Measurements from ENCODE around the gene SLFN11.
"Not testable (repeated sequence)": the region's sequence is repeated elsewhere in the genome, so short reads cannot be mapped to it uniquely, and the experiment has no call there.

SLFN11 gene, protein sequence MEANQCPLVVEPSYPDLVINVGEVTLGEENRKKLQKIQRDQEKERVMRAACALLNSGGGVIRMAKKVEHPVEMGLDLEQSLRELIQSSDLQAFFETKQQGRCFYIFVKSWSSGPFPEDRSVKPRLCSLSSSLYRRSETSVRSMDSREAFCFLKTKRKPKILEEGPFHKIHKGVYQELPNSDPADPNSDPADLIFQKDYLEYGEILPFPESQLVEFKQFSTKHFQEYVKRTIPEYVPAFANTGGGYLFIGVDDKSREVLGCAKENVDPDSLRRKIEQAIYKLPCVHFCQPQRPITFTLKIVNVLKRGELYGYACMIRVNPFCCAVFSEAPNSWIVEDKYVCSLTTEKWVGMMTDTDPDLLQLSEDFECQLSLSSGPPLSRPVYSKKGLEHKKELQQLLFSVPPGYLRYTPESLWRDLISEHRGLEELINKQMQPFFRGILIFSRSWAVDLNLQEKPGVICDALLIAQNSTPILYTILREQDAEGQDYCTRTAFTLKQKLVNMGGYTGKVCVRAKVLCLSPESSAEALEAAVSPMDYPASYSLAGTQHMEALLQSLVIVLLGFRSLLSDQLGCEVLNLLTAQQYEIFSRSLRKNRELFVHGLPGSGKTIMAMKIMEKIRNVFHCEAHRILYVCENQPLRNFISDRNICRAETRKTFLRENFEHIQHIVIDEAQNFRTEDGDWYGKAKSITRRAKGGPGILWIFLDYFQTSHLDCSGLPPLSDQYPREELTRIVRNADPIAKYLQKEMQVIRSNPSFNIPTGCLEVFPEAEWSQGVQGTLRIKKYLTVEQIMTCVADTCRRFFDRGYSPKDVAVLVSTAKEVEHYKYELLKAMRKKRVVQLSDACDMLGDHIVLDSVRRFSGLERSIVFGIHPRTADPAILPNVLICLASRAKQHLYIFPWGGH

DNA sequence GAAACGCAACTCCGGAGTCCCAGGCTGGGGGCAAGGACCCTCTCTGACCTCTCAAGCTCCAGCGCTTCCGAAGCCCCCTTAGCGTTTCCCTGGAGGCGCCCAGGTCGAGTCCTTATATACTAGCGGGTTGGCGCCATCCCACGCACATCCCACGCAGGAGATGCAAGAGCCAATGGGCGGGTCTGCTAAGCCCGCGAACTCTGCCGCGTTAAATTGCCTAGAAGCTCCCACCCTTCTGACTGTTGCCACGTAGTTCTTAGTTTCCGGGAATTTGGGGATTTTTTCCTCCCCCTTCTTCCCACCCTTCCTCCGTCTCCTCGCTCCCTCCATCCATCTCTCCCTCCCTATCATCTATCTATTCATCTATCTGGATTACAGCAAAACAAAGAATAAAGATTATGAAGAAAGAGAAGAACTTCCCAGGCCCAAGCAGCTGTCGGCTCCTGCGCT lies at the start of gene SLFN11:
SLFN11 (minus strand) TSS at position 88 of the 450 bp plus-strand sequence. CDS start 9,814 bp downstream, outside the sequence.
- peak; percentile 73 for DNase-seq (ENCODE audit: low spot score)

DNA sequence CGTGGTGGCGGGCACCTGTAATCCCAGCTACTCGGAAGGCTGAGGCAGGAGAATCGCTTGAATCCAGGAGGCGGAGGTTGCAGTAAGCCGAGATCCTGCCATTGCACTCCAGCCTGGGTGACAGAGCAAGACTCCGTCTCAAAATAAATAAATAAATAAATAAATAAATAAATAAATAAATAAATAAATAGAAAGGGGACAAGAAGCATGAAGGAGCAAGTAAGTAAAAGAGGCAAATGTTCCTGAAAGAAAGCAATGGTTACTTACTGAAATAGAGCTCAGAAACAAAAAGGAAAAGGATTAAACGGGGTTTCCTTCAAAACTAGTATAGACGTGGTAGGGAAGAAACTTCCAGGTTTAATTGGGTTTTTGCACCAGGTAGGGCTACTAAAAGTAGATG lies 47.6 kb upstream of the SLFN11 start:
- DNase-seq (ENCODE audit: low spot score), result not testable (repeated sequence)

DNA sequence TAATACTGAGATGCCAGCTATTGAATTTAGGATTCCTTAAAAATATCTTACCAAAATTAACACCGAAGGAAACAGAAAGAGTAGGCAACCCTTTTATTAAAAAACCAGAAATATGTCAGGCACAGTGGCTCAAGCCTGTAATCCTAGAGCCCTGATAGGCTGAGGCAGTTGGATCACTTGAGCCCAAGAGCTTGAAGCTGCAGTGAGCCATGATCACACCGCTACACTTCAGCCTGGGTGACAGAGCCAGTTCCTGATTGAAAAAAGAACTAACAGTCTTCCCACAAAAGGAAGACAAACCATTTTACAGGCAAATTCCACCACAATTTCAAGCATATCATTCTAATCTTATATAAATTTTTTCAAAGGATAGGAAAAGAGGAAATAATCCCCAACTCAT lies 43.2 kb upstream of the SLFN11 start:
- no peak for DNase-seq (ENCODE audit: low spot score)

DNA sequence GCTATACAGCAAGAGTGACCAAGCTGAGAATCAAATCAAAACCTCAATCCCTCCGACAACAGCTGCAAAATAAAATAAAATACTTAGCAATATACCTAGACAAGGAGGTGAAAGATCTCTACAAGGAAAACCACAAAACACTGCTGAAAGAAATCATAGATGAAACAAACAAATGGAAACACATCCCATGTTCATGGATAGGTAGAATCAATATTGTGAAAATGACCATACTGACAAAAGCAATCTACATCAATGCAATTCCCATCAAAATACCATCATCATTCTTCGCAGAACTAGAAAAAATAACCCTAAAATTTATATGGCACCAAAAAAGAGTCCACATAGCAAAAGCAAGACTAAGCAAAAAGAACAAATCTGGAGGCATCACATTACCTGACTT lies 41.3 kb upstream of the SLFN11 start:
- not testable (repeated sequence) for DNase-seq (ENCODE audit: low spot score)

DNA sequence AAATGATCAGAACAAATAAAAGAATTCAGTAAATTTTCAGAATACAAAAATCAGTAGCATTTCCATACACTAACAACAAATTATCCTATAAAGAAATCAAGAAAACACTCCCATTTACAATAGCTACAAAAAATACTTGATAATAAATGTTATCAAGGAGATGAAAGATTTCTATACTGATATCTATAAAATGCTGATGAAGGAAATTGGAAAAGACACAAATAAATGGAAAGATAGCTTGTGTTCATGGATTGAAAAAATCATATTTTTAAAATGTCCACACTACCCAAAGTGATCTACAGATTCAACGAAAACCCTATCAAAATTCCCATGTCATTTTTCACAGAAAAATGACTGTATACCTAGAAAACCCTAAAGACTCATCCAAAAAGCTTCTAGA lies 40.8 kb upstream of the SLFN11 start:
- no peak for DNase-seq (ENCODE audit: low spot score)

DNA sequence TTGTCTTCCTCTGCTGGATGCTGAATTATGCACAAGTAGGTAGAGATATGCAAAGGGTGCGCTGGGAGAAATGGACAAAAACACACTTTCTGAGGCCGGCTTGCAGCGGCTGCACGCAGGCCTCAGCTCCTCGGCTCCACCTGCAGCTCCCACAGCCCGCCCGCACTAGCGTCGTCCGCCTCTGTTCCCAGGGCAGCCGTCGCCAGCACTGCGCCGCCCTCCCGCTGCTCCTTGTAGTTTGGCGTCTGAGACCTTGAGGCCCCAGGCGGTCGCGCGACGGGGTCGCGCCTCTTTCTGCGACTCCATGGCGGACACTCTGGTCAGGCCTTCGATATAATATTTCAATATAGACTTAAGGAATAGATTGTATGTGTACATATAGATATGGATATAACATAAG lies 34.1 kb upstream of the SLFN11 start:
- no peak for DNase-seq (ENCODE audit: low spot score)

DNA sequence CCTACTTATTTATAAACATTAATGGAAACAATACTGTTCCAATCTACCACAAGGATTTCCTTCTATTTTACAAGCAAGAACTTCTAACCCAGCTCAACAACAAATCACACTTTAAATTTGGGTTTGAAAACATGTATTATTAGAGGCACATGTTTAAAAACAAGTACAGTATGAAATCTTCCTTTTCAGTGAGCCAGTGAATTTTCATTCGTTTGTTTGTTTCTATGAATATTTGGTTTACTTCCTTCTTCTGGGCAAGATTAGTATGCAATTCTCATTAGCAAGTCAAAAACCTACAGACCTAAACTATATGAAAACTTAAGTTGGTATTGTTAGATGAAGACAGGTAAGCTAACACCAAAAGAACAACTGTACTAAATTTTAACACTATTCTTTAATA lies 33.1 kb upstream of the SLFN11 start:
- DNase-seq (ENCODE audit: low spot score), result no peak

DNA sequence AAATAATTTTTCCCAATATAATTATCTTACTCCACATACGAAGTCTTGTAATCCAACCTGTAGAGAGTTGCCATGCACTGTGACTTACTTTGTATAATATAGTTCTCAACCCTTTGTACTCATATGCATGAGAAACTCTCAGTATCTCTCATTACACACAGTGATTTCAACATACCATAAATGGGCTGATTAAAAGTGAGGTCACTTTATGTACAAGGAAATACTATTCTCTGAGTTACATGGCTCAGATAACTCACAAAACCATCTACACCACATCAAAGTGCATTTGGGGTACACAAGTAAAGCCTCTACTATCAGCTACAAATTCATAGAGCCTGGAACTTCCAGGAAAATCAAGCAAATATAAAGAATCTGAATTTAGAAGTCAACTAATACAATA lies 30.9 kb upstream of the SLFN11 start:
- DNase-seq (ENCODE audit: low spot score), result no peak

DNA sequence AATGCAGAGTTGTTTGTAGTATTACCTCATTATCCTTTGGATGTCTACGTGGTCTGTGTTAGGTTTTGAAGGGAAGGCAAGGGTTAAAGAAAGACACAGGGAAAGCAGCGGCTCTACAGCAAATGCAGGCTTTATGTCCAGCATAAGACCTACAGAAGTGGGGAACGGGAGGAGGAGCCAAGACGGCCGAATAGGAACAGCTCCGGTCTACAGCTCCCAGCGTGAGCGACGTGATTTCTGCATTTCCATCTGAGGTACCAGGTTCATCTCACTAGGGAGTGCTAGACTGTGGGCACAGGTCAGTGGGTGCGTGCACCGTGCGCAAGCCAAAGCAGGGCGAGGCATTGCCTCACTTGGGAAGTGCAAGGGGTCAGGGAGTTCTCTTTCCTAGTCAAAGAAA lies 20.4 kb upstream of the SLFN11 start:
- DNase-seq (ENCODE audit: low spot score), result not testable (repeated sequence)

DNA sequence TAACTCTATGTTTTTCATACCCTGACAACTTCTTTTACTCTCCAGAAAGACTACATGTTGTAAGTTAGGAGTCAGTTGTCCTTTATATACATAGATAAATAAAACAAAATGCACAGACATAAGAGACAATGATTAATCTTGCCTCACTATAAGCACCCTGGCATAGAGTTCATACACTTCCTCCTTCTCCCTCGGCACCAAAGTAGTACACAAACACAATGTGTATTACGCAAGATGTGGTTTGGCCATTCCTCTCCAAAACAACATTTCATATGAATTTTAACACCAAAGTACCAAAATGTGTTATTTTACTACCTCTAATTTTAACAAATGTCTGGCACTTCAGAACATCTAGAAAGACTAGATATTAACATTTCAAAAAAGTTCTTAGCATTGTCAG lies 17.2 kb upstream of the SLFN11 start:
- no peak for DNase-seq (ENCODE audit: low spot score)

DNA sequence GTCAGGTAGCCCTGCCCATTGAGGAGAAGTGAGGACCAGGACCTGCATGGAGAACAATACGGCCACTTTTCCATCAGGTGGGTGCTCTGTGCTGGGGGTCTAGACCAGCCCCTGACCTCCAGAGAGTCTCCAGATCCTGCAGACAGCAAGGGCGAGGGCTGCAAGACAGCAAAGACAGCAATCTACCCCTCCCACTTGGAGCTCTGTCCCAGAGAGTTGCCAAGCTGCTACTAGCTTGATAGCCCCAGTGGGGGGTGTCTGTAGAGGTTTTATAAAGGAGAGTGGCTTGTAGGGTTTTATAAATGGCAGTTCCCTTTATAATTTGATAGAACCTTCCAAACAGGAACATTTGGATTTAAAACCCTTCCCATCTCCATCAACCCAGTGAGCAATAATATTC lies 16.7 kb upstream of the SLFN11 start:
- no peak for DNase-seq (ENCODE audit: low spot score)

DNA sequence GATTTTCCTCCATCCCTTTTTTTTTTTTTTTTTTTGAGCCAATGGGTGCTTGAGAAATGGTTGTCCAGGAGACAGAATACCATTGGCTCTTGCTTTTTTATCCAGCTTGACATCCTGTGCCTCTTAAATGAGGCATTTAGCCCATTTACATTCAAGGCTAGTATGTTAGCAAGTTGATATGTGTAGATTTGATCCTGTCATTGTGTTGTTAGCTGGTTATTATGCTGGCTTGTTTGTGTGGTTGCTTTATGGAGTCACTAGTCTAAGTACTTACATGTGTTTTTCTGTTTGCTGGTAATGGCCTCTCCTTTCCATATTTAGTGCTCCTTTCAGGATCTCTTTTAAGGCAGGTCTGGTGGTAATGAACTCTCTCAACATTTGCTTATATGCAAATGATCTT lies 14.1 kb upstream of the SLFN11 start:
- no peak for DNase-seq (ENCODE audit: low spot score)

DNA sequence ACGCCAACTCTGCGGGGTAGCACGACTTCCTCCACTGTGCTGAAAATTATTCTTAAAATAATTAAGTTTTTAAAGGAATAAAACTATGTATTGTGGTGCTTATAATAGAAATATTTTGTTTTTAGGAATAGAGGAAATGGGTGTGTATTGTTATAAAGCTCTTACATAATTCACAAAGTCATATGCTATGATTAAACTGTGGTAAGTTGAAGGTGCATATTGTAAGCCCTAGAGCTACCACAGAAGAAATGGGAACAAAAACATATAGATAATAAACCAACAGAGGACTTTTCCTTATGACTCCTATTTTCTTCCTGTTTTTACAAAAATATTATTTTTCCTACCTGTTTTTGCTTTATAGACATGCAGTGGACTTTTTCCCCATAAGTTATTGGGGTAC lies 4.3 kb upstream of the SLFN11 start:
- no peak for DNase-seq (ENCODE audit: low spot score)

DNA sequence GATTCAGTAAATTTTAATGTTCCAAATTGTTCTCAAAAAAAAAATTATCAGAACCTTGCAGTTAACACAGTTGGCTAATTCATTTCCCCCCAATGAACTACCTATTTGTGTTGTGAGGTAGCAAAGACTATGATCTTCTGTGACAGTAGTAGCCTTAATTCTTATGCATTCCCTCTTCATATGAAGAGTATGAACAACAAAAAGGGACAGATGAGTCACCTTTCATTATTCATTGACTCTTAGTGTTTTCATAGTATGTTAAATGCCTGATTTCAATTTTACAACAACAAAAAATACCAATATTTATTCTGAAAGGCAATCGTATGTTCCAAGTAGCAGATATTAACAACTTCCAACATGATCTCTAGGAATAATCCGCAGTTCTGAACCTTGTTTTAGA lies 3.6 kb upstream of the SLFN11 start:
- no peak for DNase-seq (ENCODE audit: low spot score)

DNA sequence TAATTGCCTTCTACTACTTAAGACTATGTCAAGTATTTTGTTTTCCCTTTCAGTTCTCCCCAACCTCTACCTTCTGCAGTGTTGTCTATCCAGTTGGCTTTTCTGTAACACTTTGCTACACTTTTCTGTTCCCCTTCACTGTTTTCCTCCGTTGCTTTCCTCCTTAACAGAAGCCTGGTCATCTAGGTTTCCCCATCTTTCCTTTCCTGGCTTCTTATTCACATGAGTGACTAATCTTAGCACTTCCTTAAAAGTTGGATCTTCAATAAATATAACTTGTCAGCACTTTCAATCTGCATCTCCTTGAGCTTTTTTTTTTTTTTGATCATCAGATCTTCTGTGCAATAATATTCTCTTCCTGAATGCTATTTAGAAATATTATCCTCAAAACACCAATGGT lies 2.8 kb upstream of the SLFN11 start:
- no peak for DNase-seq (ENCODE audit: low spot score)

DNA sequence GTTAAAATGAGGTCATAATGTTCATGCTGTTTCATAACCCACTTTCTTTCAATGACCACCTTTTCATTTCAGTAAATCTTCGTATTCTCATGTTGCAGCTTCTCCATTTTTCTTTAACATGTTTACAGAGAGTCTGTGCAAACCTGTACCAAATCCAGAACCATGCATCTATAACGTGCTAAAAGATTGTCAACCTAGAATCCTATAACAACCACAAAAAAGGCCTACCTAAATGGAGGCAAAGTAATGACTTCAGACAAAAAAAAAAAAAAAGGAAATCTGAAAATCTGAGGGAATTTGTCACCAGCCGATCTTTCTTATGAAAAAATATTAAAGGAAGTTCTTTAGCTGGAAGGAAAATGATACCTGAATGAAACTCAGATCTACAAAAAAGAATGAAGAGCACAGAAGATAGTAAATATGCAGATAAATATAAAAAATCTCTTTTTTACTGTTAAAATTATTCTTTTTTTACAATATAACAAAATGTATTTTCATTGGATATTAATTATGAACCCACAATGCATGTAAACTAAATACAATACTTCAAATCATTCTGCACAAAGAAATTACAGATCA lies 1.4 kb upstream of the SLFN11 start:
- DNase-seq (ENCODE audit: low spot score), result no peak

DNA sequence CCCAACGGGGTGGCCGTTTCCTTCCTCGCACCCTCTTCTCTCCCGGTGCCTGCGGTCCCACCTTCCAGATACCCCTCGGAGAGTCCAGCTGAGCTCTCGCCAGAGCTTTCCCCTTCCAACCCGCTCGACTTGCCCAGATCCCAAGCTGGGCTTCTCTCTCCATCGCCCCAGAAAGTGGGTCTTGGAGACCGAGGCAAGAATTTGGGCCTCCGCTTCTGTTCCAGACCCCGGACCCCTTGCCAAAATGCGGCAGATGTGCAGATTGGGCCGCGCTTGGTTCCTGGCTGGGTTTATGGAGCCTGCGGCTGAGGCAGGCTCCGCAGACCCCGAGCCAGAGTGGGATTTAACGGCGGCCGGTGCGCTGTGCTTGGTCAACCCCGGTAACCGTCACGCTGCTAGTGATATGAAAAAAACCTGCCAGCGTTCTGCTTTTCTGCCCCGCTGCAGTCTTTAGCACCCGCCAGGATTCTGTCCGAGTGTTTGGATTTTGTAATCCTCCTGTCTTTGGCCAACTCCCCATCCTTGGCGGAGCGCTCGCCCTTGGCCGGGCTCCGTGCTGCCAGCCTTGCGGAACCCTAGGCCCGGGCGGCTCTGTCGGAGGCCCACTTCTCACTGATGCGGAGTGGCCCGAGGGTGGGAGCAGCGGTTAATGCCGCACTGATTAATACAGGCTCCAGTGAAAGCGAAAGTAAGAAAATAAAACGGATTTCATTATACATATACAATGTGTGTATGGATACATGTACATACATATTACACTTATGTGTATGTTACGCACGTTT lies 754 bp upstream of the SLFN11 start:
- peak; percentile 70 for DNase-seq (ENCODE audit: low spot score)

DNA sequence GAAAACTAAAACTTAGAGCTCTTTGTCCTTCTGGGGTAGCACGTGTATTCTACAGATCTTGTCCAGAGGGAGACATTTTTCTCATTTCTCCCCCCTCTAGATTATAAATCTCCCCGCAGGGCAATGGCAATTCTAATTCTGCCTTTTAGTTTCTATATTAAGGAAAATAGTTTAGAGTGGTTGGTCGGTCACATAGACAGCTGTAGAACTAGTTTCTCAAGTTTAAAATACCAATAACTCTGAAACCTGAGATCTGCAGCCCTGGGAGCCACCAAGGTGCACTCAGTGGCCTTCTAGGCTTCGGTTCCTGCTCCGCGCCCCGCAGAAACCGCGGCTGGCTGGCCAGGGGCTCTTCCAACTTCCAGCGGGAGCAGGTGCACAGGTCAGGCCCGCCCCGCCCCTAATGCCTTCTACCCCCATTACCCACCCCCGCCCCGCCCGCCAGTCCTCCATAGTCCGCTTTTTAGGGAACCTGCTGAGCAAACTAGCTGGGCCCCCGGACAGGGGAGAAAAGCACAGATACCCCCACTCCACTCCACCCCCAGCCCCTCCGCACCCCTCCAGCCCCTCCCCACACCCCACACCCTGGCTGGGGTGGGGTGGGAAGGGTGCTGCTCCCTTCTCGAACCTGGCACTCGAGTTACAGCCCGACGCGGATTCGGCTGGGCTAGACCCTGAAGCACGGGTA lies 431 bp downstream of the SLFN11 start:
- no peak for DNase-seq (ENCODE audit: low spot score)

DNA sequence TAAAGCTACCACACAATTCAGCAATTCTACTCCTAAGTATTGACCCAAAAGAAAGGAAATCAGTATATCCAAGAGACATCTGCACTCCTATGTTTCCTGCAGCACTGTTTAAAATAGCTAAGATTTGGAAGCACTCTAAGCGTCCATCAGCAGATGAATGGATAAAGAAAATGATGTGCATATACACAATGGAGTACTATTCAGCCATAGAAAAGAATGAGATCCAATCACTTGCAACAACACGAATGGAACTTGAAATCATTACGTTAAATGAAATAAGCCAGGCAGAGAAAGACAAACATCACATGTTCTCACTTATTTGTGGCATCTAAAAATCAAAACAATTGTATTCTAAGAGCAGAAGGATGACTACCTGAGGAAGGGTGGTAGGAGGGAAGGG lies 1.5 kb downstream of the SLFN11 start:
- no peak for DNase-seq (ENCODE audit: low spot score)

DNA sequence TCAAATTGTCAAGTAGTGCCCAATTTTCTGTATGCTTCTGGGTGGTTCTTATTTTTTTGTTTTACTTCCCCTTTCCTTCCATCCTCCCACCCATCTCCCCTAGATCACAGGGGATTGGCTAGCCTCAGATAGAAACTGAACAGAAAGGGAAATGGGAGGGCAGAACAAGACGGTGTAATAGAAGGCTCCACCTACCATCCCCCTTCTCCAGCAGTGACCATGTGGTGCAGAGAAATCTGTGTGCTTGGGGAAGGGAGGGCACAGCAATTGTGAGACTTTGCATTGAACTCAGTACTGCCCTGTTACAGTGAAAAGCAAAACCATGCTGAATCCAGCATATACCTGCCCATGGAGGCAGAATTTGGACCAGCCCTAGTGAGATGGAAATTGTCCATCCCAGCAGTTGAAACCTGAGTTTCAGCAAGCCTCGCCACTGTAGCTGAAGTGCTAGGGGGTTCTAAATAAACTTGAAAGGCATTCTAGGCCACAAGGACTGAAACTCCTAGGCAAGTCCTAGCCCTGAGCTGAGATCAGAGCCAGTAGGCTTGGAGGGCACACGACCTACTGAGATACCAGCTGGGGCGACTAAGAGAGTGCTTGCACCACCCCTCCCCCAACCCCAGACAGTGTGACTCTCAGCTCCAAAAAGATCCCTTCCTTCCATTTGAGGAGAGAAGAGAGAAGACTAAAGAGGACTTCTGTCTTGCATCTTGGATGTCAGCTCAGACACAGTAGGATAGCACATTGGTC lies 5.2 kb downstream of the SLFN11 start:
- no peak for DNase-seq (ENCODE audit: low spot score)

DNA sequence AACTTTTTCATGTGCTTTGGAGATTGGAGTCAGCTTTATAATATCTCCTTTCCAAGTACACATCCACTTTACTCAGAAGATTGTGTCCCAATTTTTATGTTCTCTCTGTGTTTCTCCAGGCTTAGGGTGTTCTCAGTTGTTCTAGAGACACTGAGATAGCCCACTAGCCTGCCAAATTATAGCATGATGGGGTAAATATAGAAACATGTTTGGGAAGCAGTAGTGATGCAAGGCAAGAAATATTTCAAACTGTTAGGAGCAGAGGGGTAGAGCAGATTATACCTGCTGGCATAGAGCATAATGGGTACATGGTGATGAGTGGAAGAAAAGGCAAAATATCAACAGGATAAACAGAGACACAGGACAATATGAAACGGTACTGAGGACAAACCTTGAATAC lies 12.4 kb downstream of the SLFN11 start:
- no peak for DNase-seq (ENCODE audit: low spot score)

Measured in ecto neural progenitor cell (in vitro differentiated cells).